Measurements from ENCODE around the gene WNT2B. TPM values are rescaled to one million over a fixed set of nuclear protein-coding genes. Genes with fewer than 3 reads are reported as not detected.

The WNT2B gene
- total RNA-seq, 1 experiment from 2014 or later: 1.2 TPM

DNA sequence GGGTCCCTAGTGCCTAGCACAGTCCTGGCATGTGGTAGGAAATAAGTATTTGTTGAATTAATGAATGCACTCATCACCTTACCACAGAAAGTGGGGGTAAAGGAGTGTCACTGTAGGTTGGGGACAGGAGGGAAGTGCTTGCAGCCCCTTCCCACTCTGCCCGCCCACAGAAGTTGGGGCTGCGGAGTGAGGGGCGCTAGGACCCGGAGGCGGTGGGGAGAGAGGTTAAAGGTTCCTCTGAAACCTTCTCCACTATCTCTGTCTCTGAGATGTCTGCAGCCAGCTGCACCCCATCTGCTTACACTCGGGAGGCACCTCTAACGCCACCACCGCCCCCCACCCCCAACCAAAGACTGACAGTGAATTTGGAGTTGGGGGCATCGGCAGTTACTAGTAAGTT lies 1.4 kb upstream of the WNT2B start (continued):
- TF ChIP-seq, protein P1, sequence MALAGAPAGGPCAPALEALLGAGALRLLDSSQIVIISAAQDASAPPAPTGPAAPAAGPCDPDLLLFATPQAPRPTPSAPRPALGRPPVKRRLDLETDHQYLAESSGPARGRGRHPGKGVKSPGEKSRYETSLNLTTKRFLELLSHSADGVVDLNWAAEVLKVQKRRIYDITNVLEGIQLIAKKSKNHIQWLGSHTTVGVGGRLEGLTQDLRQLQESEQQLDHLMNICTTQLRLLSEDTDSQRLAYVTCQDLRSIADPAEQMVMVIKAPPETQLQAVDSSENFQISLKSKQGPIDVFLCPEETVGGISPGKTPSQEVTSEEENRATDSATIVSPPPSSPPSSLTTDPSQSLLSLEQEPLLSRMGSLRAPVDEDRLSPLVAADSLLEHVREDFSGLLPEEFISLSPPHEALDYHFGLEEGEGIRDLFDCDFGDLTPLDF (CRISPR knock-in tag; IDR thresholded peaks at IDR 0.05): no peak
- TF ChIP-seq ZNF232 (CRISPR knock-in tag; IDR thresholded peaks at IDR 0.05) (no peak), CREM (CRISPR knock-in tag; IDR thresholded peaks at IDR 0.05) (no peak), NFATC4 (CRISPR knock-in tag; IDR thresholded peaks at IDR 0.05) (no peak)
- TF ChIP-seq, protein P2, sequence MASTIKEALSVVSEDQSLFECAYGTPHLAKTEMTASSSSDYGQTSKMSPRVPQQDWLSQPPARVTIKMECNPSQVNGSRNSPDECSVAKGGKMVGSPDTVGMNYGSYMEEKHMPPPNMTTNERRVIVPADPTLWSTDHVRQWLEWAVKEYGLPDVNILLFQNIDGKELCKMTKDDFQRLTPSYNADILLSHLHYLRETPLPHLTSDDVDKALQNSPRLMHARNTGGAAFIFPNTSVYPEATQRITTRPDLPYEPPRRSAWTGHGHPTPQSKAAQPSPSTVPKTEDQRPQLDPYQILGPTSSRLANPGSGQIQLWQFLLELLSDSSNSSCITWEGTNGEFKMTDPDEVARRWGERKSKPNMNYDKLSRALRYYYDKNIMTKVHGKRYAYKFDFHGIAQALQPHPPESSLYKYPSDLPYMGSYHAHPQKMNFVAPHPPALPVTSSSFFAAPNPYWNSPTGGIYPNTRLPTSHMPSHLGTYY (CRISPR knock-in tag; IDR thresholded peaks at IDR 0.05): no peak
- TF ChIP-seq, protein P3, sequence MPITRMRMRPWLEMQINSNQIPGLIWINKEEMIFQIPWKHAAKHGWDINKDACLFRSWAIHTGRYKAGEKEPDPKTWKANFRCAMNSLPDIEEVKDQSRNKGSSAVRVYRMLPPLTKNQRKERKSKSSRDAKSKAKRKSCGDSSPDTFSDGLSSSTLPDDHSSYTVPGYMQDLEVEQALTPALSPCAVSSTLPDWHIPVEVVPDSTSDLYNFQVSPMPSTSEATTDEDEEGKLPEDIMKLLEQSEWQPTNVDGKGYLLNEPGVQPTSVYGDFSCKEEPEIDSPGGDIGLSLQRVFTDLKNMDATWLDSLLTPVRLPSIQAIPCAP (CRISPR knock-in tag; IDR thresholded peaks at IDR 0.05): no peak

- TF ChIP-seq NR2C2 (CRISPR knock-in tag; IDR thresholded peaks at IDR 0.05) (no peak), CREB1 (CRISPR knock-in tag; IDR thresholded peaks at IDR 0.05) (no peak), USF1 (CRISPR knock-in tag; IDR thresholded peaks at IDR 0.05) (no peak), ZNF423 (CRISPR knock-in tag; IDR thresholded peaks at IDR 0.05) (no peak), ATF2 (CRISPR knock-in tag; IDR thresholded peaks at IDR 0.05; ENCODE audit: borderline replicate concordance, low read depth) (no peak), ZNF425 (CRISPR knock-in tag; conservative IDR thresholded peaks at IDR 0.05) (no peak), OVOL2 (CRISPR knock-in tag; IDR thresholded peaks at IDR 0.05; ENCODE audit: borderline replicate concordance) (no peak)
- TF ChIP-seq, protein P4, sequence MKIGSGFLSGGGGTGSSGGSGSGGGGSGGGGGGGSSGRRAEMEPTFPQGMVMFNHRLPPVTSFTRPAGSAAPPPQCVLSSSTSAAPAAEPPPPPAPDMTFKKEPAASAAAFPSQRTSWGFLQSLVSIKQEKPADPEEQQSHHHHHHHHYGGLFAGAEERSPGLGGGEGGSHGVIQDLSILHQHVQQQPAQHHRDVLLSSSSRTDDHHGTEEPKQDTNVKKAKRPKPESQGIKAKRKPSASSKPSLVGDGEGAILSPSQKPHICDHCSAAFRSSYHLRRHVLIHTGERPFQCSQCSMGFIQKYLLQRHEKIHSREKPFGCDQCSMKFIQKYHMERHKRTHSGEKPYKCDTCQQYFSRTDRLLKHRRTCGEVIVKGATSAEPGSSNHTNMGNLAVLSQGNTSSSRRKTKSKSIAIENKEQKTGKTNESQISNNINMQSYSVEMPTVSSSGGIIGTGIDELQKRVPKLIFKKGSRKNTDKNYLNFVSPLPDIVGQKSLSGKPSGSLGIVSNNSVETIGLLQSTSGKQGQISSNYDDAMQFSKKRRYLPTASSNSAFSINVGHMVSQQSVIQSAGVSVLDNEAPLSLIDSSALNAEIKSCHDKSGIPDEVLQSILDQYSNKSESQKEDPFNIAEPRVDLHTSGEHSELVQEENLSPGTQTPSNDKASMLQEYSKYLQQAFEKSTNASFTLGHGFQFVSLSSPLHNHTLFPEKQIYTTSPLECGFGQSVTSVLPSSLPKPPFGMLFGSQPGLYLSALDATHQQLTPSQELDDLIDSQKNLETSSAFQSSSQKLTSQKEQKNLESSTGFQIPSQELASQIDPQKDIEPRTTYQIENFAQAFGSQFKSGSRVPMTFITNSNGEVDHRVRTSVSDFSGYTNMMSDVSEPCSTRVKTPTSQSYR (CRISPR knock-in tag; IDR thresholded peaks at IDR 0.05): no peak
- TF ChIP-seq, protein P5, sequence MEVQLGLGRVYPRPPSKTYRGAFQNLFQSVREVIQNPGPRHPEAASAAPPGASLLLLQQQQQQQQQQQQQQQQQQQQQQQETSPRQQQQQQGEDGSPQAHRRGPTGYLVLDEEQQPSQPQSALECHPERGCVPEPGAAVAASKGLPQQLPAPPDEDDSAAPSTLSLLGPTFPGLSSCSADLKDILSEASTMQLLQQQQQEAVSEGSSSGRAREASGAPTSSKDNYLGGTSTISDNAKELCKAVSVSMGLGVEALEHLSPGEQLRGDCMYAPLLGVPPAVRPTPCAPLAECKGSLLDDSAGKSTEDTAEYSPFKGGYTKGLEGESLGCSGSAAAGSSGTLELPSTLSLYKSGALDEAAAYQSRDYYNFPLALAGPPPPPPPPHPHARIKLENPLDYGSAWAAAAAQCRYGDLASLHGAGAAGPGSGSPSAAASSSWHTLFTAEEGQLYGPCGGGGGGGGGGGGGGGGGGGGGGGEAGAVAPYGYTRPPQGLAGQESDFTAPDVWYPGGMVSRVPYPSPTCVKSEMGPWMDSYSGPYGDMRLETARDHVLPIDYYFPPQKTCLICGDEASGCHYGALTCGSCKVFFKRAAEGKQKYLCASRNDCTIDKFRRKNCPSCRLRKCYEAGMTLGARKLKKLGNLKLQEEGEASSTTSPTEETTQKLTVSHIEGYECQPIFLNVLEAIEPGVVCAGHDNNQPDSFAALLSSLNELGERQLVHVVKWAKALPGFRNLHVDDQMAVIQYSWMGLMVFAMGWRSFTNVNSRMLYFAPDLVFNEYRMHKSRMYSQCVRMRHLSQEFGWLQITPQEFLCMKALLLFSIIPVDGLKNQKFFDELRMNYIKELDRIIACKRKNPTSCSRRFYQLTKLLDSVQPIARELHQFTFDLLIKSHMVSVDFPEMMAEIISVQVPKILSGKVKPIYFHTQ (CRISPR knock-in tag; IDR thresholded peaks at IDR 0.05): no peak
- H3K27ac Mint-ChIP-seq: no peak overlapping the region
- H3K36me3 Mint-ChIP-seq: no peaks in the 10 kb centered on the region
- peaks cover 22% of the 10 kb centered on the region for H3K4me1 Mint-ChIP-seq
- H3K9me3 Mint-ChIP-seq: no peaks in the 10 kb centered on the region
- peak; percentile 61 for ATAC-seq
- POLR2A ChIA-PET: interaction anchor here (0.6 kb wide), 1 partner anchor 1517 kb away, joined by 4 read pairs; no protein-coding TSS in a partner anchor
- peaks cover 95% of the 10 kb centered on the region for H3K27me3 Mint-ChIP-seq (ENCODE audit: low read depth)
- CTCF ChIA-PET: interaction anchor here (0.8 to 2.1 kb wide), 6 partner anchors 42 to 223 kb away, joined by 3 to 9 read pairs (median 8); partner anchors contain the start of genes MOV10 and PPM1J
- peak overlapping the region; percentile 83 for H3K4me3 Mint-ChIP-seq
- DNase-seq (ENCODE audit: low spot score): peak; percentile 76
Observed at GRCh38 chr1:112507921-112508277, 866 bp upstream of the WNT2B start.

Data from WTC11 (cell line).